WTC11 (cell line): Measurements from ENCODE around the gene KIAA1958.

Source experiments
- CREB1 ChIP-seq: sonication (generic); formaldehyde crosslinking; IDR thresholded peaks from 2 replicates; pipeline ENCODE4 v1.8.0; 2023; ENCODE audit warnings: mild to moderate bottlenecking, missing genetic modification reagents
- TF ChIP-seq, protein P1 (sequence below): fragments of 250-450 bp; sonication (Bioruptor Pico); conservative IDR thresholded peaks from 2 replicates; pipeline ENCODE4 v1.9.0; 2021; ENCODE audit warnings: mild to moderate bottlenecking

DNA sequence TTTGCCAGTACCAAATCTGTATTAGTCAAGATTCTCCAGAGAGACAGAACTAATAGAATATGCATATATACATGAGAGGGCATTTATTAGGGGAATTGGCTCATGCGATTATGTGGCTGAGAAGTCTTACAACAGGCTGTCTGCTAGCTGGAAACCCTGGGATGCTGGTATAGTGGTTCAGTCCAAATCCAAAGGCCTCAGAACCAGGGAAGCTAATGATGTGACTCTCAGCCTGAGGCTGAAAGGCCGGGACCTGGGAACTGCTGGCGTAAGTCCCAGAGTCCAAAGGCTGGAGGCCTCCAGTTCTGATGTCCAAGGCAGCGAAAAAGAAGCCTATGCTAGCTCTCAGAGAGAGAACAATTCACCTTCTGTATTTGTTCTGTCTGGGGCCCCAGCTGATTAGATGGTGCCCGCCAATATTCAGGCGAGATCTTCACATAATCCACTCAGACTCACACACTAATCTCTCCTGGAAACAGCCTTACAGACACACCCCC is 84.1 kb downstream of the KIAA1958 start:
- no peak for TF ChIP-seq CREB1
- TF ChIP-seq, protein P1, sequence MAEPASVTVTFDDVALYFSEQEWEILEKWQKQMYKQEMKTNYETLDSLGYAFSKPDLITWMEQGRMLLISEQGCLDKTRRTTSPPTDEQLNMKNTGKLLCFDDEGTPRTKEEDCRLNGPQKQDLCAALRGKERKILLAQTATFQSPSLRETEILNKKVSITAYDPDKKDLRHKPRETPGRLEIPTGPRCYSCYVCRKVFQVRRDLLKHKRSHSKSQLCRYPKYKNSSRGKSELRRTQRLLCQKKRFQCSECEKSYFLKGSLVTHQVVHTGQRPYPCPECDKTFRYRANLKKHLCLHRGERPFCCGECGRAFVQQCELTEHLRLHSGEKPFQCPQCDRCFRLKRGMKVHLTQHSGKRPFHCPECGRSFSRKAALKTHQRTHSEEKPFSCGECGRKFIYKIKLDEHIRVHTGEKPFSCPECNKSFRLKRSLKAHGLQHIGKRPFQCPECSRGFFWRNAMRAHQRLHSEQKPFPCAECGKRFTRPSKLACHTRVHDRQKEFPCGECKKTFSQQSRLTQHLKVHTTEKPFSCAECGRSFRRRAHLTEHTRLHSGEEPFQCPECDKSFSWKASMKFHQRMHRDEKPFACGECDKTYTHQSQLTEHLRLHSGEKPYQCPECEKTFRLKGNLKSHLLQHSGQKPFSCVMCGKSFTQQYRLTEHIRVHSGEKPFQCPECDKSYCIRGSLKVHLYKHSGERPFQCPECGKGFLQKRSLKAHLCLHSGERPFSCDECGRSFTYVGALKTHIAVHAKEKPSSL (CRISPR knock-in tag), result no peak
